GM18951 (cell line): ENCODE data around the gene CABP5.

ENCODE experiments used
- POLR2A ChIP-seq: IDR thresholded peaks from 4 replicates; pipeline ENCODE4 v1.6.1; 2011; ENCODE audit warnings: mild to moderate bottlenecking; ENCODE audit not compliant: insufficient read length, insufficient read depth; ENCODE audit errors: extremely low read depth
- in situ Hi-C: fragments of 300-500 bp; cut with MboI; formaldehyde crosslinking; loops from one replicate; pipeline ENCODE4 v1.12.0; 2022; ENCODE audit warnings: low sequenced_read_pairs, mixed read lengths, inconsistent platforms; ENCODE audit not compliant: unreplicated experiment

Gene CABP5

DNA sequence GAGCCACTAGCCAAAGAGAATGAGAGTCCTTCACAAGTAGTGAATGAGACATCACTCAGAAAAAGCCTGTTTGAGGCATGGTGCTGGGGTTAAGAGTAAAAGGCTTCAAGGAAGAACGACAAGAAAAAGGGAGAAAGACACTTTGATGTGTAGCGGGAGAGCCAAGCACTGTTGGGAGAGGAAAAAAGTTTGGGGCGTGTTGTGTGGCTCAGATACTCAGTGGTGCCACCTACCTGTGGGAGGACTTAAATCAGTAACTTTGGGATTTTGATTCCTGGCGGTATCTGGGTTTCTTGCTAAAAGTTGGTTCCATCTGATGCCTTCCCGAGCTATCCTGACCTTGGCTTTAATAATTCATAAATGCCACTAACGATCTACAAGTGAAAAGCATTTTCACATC lies 37.1 kb downstream of the CABP5 start:
- in situ Hi-C loops, result no loop called here
- TF ChIP-seq POLR2A, result no peak

DNA sequence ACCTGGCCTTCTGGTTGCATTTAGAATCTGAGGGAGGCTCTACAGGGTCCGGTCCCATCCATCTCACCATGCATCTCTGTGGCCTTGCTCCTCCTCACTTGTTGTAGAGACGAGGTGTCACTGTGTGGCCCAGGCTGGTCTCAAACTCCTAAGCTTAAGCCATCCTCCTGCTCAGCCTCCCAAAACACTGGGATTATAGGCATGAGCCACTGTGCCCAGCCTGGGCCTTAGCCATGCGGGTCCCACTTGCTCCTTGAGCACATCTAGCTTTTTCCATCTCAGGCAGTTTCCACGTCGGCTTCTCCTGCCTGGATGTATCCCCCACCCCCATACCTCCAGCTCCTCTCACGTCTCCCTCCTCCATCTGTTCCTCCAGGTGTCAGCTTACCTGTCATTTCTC lies 39.6 kb downstream of the CABP5 start:
- TF ChIP-seq POLR2A, result no peak
- in situ Hi-C loops, result no loop called here

DNA sequence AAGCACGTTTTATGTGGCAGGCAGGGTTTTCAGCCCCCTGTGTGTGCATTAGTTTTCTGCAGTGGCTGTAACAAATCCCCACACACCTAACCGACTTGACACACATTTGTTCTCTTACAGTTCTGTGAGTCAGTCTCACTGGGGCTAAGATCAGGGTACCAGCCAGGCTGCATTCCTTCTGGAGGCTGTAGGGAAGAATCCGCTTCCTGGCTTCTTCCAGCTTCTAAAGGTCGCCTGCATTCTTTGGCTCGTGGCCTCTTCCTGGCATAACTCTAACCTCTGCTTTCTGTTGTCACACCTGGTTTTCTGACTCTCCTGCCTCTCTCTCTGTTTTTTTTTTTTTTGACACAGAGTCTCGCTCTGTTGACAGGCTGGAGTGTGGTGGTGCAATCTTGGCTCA lies 43.0 kb downstream of the CABP5 start:
- in situ Hi-C loops, result no loop called here
- TF ChIP-seq POLR2A, result no peak

DNA sequence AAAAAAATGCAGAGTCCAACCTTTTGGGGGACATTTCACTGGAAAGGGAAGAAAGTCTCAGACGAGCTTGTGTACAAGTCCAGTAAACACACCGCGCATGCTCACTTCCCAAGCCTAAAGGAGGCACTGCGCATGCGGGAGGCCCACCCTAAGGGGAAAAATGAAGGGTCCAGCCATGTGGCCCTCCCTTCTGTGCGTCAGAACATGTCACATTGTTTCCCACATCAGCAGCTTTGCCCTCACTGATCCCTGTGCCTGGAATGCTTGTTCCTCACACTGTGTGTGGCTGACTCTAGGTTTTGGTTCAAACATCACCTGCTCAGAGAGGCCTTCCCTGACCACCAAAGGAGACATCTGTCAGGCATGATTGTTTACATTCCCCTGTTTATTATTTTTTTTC lies 45.1 kb downstream of the CABP5 start:
- in situ Hi-C loops, result no loop called here
- TF ChIP-seq POLR2A, result no peak

DNA sequence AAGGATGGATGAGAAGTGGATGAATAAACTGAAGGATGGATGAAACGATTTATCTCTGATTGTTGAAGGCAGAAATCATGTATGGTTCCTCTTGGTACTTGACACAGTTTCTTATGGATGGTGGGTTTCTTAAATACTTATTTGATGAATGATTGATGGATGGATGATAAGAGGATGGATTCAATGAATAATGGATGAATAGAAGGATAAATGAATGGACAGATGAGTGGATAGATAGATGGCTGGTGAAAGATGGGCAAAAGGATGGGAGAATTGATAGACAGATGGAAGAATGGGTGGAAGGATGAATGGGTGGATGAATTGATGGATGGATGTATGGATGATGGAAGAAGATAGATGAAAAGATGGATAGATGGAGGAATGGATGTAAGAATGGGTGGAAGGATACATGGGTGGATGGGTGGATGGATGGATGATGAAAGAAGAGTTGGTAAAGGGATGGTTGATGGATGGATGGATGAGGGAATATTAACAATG lies 47.6 kb downstream of the CABP5 start:
- no peak for TF ChIP-seq POLR2A

DNA sequence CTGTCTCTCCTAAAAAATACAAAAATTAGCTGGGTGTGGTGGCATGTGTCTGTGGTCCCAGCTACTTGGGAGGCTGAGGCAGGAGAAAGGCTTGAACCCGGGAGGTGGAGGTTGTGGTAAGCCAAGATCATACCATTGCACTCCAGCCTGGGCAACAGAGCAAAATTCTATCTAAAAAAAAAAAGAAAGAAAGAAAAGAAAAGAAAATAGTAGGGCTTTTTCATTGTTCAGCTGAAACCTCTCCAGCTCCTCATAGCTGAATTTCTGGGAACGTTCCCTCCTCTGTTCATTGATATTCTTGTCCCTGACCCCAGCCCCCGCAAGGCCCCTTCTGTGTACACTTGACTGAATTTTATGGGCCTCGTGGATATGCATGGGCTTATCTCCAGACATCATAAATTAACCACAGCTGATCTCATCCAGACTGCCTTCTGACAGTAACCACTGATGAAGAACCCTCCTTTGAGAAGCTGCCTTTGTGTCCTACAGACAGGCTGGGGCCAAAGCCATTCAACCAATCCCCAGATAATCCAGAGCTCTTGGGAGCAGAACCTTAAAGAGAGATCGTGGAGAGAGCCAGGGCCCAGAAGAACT lies 49.6 kb downstream of the CABP5 start, which contains the start of gene ELSPBP1:
ELSPBP1 (plus strand) TSS at position 424 of the 594 bp plus-strand sequence. CDS start 14,036 bp downstream, outside the sequence.
- in situ Hi-C loops, result no loop called here
- TF ChIP-seq POLR2A, result no peak

More for the DNA sequence above, 47.6 kb downstream of the CABP5 start:
- in situ Hi-C loops, result no loop called here

DNA sequence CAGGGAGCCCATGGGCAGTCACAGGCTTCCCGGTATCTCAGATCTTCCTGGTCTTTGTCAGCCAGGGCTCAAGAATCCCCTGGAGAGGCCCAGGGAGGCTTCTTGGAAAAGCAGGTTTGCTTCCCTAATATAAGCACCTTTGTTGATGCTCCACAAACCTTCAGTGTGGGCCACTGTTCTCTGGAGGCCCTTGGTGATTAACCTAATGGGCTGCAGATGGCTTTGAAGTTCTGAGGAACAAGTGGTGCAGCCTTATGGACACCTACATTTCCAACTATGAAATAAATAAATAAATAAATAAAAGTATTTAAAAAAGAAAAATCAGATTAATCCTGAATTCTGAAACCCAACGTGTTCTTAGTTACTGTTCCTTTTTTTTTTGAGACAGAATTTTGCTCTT lies 51.8 kb downstream of the CABP5 start, which contains the start of gene BSPH1:
BSPH1 (minus strand) TSS at position 101 of the 400 bp plus-strand sequence; CDS start at position 12, 89 bp downstream.
- in situ Hi-C loops, result no loop called here
- TF ChIP-seq POLR2A, result no peak

DNA sequence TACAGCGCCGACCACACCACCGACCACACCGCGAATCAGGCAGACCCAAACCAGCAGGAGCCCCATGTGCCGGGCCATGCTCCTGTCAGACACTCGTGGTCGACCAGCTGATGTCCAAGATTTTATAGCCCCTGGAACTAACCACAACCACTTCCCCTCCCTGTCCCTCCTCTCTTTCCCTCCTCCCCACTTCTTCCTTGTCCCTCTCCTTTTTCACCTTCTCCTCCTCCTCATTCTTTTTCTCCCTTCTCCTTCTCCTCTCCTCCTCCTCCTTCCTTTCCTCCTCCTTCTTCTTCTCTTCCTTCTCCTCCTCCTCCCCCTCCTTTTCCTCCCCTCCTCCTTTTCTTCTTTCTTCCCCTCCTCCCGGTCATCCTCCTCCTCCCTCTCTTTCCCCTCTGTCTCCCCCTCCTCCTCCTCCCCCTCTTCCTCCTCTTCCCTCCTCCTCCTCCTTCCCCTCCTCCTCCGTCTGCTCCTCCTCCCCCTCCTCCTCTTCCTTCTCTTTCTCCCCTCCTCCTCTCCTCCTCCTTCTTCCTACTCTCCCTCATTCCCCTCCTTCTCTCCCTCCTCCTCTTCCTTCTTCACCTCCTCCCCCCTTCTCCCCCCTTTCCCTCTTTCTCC lies 52.6 kb downstream of the CABP5 start:
- in situ Hi-C loops, result no loop called here
- no peak for TF ChIP-seq POLR2A
